ENCODE measurements around the gene KDM3A.

Gene KDM3A

GRCh38 chr2:86445436-86445835, 4.3 kb downstream of the KDM3A start:
- TF ChIP-seq CTCF (IDR thresholded peaks at IDR 0.05; ENCODE audit: control extremely low read depth, extremely low read depth, low read depth, missing control alignments) = no peak
- CTCF ChIA-PET = no interaction called here
- POLR2A ChIA-PET = no interaction called here
- no peak for DNase-seq (ENCODE audit: extremely low spot score)

- POLR2A ChIA-PET = no interaction called here
- CTCF ChIA-PET = interaction anchor here (0.7 kb wide), 1 partner anchor 20 kb away, joined by 3 read pairs; no protein-coding TSS in a partner anchor
- TF ChIP-seq CTCF (IDR thresholded peaks at IDR 0.05; ENCODE audit: control extremely low read depth, extremely low read depth, low read depth, missing control alignments) = no peak
- DNase-seq (ENCODE audit: extremely low spot score) = no peak
Measured at GRCh38 chr2:86446060-86446459, 4.9 kb downstream of the KDM3A start.

- no peak for DNase-seq (ENCODE audit: extremely low spot score)
Measured at GRCh38 chr2:86453836-86454235, 12.7 kb downstream of the KDM3A start.

GRCh38 chr2:86454238-86454637, 13.1 kb downstream of the KDM3A start:
- no peak for TF ChIP-seq CTCF (IDR thresholded peaks at IDR 0.05; ENCODE audit: control extremely low read depth, extremely low read depth, low read depth, missing control alignments)
- CTCF ChIA-PET = interaction anchor here (0.8 kb wide), 1 partner anchor 9 kb away, joined by 3 read pairs; no protein-coding TSS in a partner anchor
- no peak for DNase-seq (ENCODE audit: extremely low spot score)
- POLR2A ChIA-PET = no interaction called here

More at GRCh38 chr2:86453836-86454235, 12.7 kb downstream of the KDM3A start:
- ChIA-PET POLR2A (no interaction called here), CTCF (interaction anchor here (0.8 kb wide), 1 partner anchor 9 kb away, joined by 3 read pairs; no protein-coding TSS in a partner anchor)
- no peak for TF ChIP-seq CTCF (IDR thresholded peaks at IDR 0.05; ENCODE audit: control extremely low read depth, extremely low read depth, low read depth, missing control alignments)

- ChIA-PET CTCF (interaction anchor here (1.9 kb wide), 1 partner anchor 234 kb away, joined by 6 read pairs; no protein-coding TSS in a partner anchor), POLR2A (interaction anchor here (0.5 kb wide), 1 partner anchor 13 kb away, joined by 4 read pairs; no protein-coding TSS in a partner anchor)
- DNase-seq (ENCODE audit: extremely low spot score) = no peak
- TF ChIP-seq CTCF (IDR thresholded peaks at IDR 0.05; ENCODE audit: control extremely low read depth, extremely low read depth, low read depth, missing control alignments) = no peak
Measured at GRCh38 chr2:86455181-86455580, 14.0 kb downstream of the KDM3A start.

- CTCF ChIA-PET = interaction anchor here (1.0 to 1.3 kb wide), 3 partner anchors 10 to 20 kb away, joined by 3 to 4 read pairs (median 3); no protein-coding TSS in a partner anchor
Measured at GRCh38 chr2:86461042-86461743, 20.0 kb downstream of the KDM3A start.

More at GRCh38 chr2:86461042-86461743, 20.0 kb downstream of the KDM3A start:
- no peak for TF ChIP-seq CTCF (IDR thresholded peaks at IDR 0.05; ENCODE audit: control extremely low read depth, extremely low read depth, low read depth, missing control alignments)
- DNase-seq (ENCODE audit: extremely low spot score) = no peak
- POLR2A ChIA-PET = no interaction called here

Data from GM10248 (cell line).